HEK293 (cell line): ENCODE data around the gene ATP8B4.

Experiments used
- CTCF ChIP-seq: fragments of 450-650 bp; formaldehyde crosslinking; IDR thresholded peaks from 2 replicates; pipeline ENCODE4 v1.5.1; 2016; ENCODE audit warnings: missing biosample characterization, missing genetic modification characterization
- MEIS1 ChIP-seq: sonication (generic); formaldehyde crosslinking; IDR thresholded peaks from 2 replicates; pipeline ENCODE4 v1.8.1; 2022; ENCODE audit warnings: missing genetic modification reagents, mild to moderate bottlenecking, borderline replicate concordance
- ZNF114 ChIP-seq: fragments of 450-650 bp; formaldehyde crosslinking; IDR thresholded peaks from 2 replicates; pipeline ENCODE4 v1.5.0; 2017; ENCODE audit warnings: missing biosample characterization, missing genetic modification characterization
- ZNF239 ChIP-seq: fragments of 450-650 bp; formaldehyde crosslinking; IDR thresholded peaks from 2 replicates; pipeline ENCODE4 v1.5.1; 2016; ENCODE audit warnings: missing biosample characterization, missing genetic modification characterization
- ZNF571 ChIP-seq: fragments of 450-650 bp; formaldehyde crosslinking; IDR thresholded peaks from 2 replicates; pipeline ENCODE4 v1.5.0; 2017; ENCODE audit warnings: missing biosample characterization, missing genetic modification characterization
- ZNF629 ChIP-seq: fragments of 450-650 bp; formaldehyde crosslinking; IDR thresholded peaks from 2 replicates; pipeline ENCODE4 v1.5.1; 2017; ENCODE audit warnings: missing biosample characterization, missing genetic modification characterization

- TF ChIP-seq ZNF629 (no peak), MEIS1 (CRISPR knock-in tag) (no peak), CTCF (tag by site-specific recombination) (no peak), ZNF114 (tag by site-specific recombination) (no peak), ZNF239 (tag by site-specific recombination) (no peak), ZNF571 (tag by site-specific recombination) (no peak)
These were observed 165.6 kb downstream of the ATP8B4 start for GRCh38 chr15:49953421-49953820.
